Activated CD4-positive, alpha-beta T cell treated with anti-CD3 and anti-CD28 coated beads for 24 hours (primary cell): ENCODE data around the gene MIPOL1.
"Not testable (repeated sequence)": the region's sequence is repeated elsewhere in the genome, so short reads cannot be mapped to it uniquely, and the experiment has no call there.

ENCODE experiments used
- DNase-seq, 2 donors: peaks; one replicate each; pipeline ENCODE4 v3.0.0-alpha.2; 2020; ENCODE audit warnings: low read depth in 2 of 2

MIPOL1 gene

GRCh38 chr14:37187294-37187693, 10.4 kb upstream of the MIPOL1 start:
- DNase-seq: no peak

DNA sequence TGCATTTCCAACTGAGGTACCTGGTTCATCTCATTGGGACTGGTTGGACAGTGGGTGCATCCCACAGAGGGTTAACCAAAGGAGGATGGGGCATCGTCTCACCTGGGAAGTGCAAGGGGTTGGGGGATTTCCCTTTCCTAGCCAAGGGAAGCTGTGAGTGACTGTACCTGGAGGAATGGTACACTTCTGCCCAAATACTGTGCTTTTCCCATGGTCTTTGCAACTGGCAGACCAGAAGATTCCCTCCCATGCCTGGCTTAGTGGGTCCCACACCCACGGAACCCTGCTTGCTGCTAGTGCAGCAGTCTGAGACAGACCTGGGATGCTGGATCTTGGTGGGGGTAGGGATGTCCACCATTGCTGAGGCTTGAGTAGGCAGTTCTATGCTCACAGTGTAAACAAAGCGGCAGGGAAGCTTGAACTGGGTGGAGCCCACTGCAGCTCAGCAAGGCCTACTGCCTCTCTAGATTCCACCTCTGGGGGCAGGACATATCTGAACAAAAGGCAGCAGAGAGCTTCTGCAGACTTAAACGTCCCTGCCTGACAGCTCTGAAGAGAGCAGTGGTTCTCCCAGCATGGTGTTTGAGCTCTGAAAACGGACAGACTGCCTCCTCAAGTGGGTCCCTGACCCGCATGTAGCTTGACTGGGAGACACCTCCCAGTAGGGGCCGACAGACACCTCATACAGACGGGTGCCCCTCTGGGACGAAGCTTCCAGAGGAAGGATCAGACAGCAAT, 9.7 kb upstream of the MIPOL1 start:
- not testable (repeated sequence) for DNase-seq

GRCh38 chr14:37189733-37190132, 8.0 kb upstream of the MIPOL1 start:
- DNase-seq: not testable (repeated sequence)

- no peak for DNase-seq
Measured at GRCh38 chr14:37194698-37195097, 3.0 kb upstream of the MIPOL1 start.

- DNase-seq: no peak
Measured at GRCh38 chr14:37195327-37195726, 2.4 kb upstream of the MIPOL1 start.

GRCh38 chr14:37196604-37197420, 925 bp upstream of the MIPOL1 start:
- no peak for DNase-seq

- DNase-seq: no peak
Measured at GRCh38 chr14:37198273-37198598, 499 bp downstream of the MIPOL1 start.

DNA sequence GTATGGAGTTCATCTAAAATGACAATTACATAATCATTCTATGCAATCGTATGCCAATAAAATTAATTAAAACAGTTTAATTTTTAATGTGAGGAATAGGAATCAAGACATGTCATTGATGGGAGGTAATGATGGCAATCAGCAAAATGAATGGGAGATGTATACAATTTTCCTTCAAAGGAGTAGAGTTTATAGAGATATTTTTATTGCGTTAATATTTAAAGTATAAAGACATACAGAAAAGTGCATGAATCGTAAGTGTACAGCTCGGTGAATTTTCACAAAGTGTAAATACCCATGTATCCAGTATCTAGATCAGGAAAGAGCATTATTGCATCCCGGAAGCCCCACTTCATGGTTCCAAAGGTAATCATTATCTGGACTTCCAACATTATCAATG, 1.2 kb downstream of the MIPOL1 start:
- no peak for DNase-seq

DNA sequence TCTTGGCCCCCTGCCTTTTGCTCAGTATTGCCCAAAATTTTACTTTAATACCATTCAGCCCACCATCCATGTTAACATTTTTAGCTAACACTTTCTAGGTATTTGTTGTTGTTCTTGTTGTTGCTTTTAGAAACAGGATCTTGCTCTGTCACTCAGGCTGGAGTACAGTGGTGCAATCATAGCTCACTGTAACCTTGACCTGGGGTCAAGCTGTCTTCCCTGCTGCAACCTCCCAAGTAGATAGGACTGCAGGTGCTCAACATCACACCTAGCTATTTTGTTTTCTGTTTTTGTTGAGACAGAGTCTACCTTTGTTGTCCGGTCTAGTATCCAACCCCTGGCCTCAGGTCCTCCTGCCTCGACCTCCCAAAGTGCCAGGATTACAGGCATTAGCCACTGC, 4.0 kb downstream of the MIPOL1 start:
- no peak for DNase-seq

DNA sequence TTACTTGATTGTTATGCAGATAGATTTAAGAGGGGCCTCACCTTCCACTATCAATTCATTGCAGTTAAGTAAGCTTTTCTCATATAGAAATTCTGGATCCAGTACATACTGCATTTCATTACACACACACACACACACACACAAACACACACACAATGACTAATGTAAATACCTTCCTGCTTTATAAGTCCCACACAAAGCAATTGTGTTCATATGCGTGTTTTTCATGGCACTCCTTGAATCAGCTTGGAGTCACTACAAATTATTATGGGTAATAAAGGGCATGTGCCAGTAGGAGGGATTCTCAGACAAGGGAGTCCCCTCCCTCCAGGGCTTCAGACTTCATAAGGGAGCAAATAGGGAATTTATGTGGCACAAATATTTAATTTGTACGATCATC, 4.5 kb downstream of the MIPOL1 start:
- no peak for DNase-seq

DNA sequence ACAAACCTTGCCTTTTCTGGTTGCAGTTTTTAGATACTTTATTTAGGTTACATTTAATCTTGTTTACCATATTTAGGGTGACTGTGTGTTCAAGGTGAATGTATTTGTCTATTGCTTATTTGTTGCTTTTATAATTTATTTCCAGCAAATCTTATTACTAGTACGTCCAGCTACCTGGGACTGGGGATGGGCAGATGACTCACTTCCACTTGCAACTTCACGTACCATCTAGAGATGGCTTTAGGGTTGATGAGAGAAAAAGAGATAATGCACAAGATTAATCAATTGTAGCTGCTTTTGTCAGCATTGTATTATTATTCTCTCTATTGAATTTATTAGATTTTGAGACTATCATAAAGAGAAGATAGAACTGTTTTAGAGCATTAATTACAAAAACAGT, 5.1 kb downstream of the MIPOL1 start:
- no peak for DNase-seq

GRCh38 chr14:37203423-37203822, 5.7 kb downstream of the MIPOL1 start:
- no peak for DNase-seq

DNA sequence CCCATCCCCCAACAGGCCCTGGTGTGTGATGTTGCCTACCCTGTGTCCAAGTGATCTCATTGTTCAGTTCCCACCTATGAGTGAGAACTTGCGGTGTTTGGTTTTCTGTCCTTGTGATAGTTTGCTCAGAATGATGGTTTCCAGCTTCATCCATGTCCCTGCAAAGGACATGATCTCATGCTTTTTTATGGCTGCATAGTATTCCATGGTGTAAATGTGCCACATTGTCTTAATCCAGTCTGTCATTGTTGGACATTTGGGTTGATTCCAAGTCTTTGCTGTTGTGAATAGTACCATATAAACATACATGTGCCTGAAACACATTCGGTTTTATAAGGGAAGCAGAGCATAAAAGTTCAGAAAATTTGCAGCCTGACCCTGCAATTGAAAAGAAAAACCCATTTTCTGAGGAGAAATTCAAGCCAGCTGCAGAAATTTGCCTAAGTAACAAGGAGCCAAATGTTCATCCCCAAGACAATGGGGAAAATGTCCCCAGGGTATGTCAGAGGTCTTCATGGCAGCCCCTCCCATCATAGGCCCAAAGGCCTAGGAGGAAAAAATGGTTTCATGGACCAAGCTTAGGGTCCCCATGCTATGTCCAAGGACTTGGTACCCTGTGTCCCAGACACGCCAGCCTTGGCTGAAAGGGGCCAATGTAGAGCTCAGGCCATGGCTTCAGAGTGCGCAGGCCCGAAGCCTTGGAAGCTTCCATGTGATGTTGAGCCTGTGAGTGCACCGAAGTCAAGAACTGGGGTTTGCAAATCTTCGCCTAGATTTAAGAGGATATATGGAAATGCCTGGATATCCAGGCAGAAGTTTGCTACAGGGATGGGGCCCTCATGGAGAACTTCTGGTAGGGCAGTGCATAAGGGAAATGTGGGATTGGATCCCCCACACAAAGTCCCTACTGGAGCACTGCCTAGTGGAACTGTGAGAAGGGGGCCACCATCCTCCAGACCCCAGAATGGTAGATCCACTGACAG, 8.2 kb downstream of the MIPOL1 start:
- not testable (repeated sequence) for DNase-seq

DNA sequence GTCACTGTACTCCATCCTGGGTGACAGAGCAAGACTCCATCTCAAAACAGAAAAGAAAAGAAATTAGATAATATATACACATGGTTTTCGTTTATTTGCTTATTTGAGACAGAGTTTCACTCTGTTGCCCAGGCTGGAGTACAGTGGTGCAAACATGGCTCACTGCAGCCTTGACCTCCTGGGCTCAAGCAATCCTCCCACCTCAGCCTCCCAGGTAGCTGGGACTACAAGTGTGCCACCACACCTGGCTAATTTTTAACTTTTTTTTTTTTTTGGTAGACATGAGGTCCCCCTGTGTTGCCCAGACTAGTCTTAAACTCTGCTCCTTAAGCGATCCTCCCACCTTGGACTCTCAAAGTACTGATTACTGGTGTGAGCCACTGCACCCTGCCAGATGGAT, 11.9 kb downstream of the MIPOL1 start:
- not testable (repeated sequence) for DNase-seq

- DNase-seq: no peak
Measured at GRCh38 chr14:37210448-37210847, 12.7 kb downstream of the MIPOL1 start.

DNA sequence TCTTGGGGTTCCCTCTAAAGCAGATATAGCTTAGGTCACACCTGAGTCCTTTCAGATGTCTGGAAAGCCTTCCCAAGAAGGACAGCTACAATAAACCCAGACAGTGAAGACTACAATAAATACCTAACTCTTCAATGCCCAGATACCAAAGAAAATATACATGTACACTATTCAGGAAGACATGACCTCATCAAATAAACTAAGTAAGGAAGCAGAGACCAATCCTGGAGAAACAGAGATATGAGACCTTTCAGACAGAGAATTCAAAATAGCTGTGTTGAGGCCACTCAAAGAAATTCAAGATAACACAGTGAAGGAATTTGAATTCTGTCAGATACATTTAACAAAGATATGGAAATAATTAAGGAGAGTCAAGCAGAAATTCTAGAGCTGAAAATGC, 15.3 kb downstream of the MIPOL1 start:
- DNase-seq: no peak

GRCh38 chr14:37215345-37215744, 17.6 kb downstream of the MIPOL1 start:
- DNase-seq: no peak

DNA sequence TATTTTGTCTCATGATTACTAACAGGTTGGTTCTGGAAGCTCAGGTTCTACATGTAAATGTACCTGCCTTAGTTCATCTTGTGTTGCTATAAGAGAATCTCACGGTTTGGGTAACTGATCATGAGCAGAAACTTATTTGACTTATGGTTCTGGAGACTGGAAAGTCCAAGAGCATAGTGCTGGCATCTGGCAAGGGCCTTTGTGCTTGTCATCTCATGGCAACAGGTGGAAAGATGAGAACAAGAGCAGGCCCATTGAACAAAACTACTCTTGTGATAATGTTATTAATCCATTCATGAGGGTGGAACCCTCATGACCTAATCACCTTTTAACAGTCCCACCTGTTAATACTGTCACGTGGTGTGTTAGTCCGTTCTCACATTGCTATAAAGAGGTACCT, 23.3 kb downstream of the MIPOL1 start:
- DNase-seq: no peak

- DNase-seq: no peak
Measured at GRCh38 chr14:37223947-37224474, 26.3 kb downstream of the MIPOL1 start.

DNA sequence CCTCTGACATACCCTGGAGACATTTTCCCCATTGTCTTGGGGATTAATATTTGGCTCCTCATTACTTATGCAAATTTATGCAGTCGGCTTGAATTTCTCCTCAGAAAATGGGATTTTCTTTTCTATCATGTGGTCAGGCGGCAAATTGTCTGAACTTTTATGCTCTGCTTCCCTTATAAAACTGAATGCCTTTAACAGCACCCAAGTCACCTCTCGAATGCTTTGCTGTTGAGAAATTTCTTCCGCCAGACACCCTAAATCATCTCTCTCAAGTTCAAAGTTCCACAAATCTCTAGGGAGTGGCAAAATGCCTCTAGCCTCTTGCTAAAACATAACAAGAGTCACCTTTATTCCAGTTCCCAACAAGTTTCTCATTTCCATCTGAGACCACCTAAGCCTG, 27.9 kb downstream of the MIPOL1 start:
- not testable (repeated sequence) for DNase-seq

GRCh38 chr14:37230551-37231194, 32.9 kb downstream of the MIPOL1 start:
- no peak for DNase-seq
